GM13977 (cell line): ENCODE results near the gene SNX19.
A peak's percentile ranks its signal among the peaks of the same experiment; 100 is the strongest.

Experiments used
- DNase-seq: peaks from one replicate; pipeline ENCODE4 v3.0.0; 2012; ENCODE audit warnings: low spot score
- CTCF ChIP-seq: IDR thresholded peaks from 2 replicates; pipeline ENCODE4 v1.5.1; 2012; ENCODE audit warnings: mild to moderate bottlenecking, control low read depth; ENCODE audit not compliant: insufficient read depth; ENCODE audit errors: extremely low read depth, missing control alignments
- in situ Hi-C: fragments of 300-500 bp; cut with MboI; formaldehyde crosslinking; loops from one replicate; pipeline ENCODE4 v1.12.0; 2022; ENCODE audit warnings: low sequenced_read_pairs, low pct_unique_long_range_greater_than_20kb, mixed read lengths, inconsistent platforms; ENCODE audit not compliant: unreplicated experiment

The SNX19 gene

GRCh38 chr11:130854483-130854882, 61.8 kb downstream of the SNX19 start:
- DNase-seq, result peak; percentile 29
- TF ChIP-seq CTCF, result no peak
- in situ Hi-C loops, result loop anchor here (25.0 kb wide), 1 partner anchor 642 kb away; no protein-coding TSS in a partner anchor

GRCh38 chr11:130852589-130852988, 63.7 kb downstream of the SNX19 start:
- no peak for DNase-seq
- in situ Hi-C loops, result loop anchor here (25.0 kb wide), 1 partner anchor 640 kb away; no protein-coding TSS in a partner anchor
- no peak for TF ChIP-seq CTCF

- TF ChIP-seq CTCF, result no peak
- no peak for DNase-seq
- in situ Hi-C loops, result loop anchor here (25.0 kb wide), 1 partner anchor 638 kb away; no protein-coding TSS in a partner anchor
Measured at GRCh38 chr11:130850185-130850944, 65.9 kb downstream of the SNX19 start.

GRCh38 chr11:130849215-130849568, 67.1 kb downstream of the SNX19 start:
- TF ChIP-seq CTCF, result no peak
- in situ Hi-C loops, result no loop called here
- no peak for DNase-seq

- in situ Hi-C loops, result no loop called here
- no peak for TF ChIP-seq CTCF
- DNase-seq, result no peak
Measured at GRCh38 chr11:130848361-130849214, 67.7 kb downstream of the SNX19 start.

GRCh38 chr11:130847517-130847916, 68.8 kb downstream of the SNX19 start:
- in situ Hi-C loops, result no loop called here
- no peak for DNase-seq
- TF ChIP-seq CTCF, result no peak
